ENCODE data around the gene FAM168A.

The FAM168A gene, protein sequence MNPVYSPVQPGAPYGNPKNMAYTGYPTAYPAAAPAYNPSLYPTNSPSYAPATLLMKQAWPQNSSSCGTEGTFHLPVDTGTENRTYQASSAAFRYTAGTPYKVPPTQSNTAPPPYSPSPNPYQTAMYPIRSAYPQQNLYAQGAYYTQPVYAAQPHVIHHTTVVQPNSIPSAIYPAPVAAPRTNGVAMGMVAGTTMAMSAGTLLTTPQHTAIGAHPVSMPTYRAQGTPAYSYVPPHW

GRCh38 chr11:73597956-73598718 lies at the start of gene FAM168A:
Gene FAM168A, minus strand, starts transcription at chr11:73598112. Its CDS starts 129,638 bp downstream, at chr11:73468474.
- peak; percentile 90 for DNase-seq (ENCODE audit: low read depth)

DNA sequence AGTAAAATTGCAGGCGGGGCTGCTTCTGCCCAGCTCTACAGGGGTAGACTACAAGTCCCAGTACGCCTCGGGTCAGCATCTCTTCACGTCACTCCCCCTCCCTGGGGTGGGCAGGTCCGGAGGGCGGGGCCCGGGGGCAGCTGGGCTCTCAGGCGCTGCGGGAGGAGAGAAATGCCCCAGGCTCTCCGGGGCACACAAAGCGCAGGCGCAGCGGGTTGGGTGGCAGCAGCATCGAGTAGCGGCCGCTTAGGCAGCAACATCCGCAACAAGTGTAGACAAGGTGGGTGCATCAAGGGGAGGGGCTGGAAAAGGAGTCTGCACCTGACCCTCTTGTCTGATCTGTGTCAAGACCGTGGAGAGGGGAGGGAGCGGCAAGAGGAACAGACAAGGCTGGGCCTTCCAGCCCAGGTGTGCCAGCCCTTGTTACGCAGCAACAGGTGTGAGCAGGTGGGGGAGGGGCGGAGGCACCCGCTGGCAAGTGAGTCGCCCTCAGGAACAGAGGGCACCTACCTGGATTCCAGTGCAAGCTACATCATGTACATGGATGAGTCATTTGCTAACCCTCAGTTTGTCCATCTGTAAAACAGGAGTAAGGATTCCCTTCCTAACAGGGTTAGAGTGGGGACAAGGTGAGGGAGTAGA lies 49.7 kb upstream of the FAM168A start:
- peak; percentile 90 for DNase-seq (ENCODE audit: low read depth)

DNA sequence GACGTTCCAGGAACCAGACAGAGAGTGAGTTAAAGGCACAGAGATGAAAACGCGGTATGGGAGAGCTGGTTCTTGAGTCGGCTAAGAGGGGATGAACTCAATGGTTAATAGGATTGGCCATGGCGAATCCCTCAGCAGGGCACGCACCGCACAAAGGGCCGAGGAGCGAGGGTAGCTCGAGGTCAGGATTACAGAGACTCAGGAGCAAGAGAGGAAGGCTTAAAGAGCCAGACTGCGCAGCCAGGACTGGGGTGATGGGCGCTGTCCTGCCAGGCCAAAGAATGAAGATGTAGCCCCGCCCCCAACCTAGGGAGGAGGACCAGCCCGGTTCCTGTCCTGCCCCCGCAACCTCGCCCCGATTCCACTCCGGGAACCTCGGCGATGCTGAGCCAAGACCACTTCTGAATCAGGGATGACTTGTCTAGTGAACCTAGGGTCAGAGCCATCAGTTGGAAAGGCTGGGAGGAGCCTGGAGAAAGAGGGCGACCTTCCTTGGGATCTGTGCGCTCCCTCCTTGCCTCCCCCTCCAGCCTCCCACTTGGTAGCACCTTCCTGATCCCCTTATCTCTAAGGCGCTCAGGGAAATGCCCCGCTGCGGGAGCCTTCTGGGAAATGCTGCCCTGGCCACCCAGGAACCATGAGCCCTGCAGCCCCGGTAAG lies 48.2 kb upstream of the FAM168A start, which contains the start of gene PLEKHB1:
Gene PLEKHB1 (plus strand): TSS at position 610 of the 660 bp plus-strand sequence. CDS start 28 bp downstream, at position 638.
- no peak for DNase-seq (ENCODE audit: low read depth)

DNA sequence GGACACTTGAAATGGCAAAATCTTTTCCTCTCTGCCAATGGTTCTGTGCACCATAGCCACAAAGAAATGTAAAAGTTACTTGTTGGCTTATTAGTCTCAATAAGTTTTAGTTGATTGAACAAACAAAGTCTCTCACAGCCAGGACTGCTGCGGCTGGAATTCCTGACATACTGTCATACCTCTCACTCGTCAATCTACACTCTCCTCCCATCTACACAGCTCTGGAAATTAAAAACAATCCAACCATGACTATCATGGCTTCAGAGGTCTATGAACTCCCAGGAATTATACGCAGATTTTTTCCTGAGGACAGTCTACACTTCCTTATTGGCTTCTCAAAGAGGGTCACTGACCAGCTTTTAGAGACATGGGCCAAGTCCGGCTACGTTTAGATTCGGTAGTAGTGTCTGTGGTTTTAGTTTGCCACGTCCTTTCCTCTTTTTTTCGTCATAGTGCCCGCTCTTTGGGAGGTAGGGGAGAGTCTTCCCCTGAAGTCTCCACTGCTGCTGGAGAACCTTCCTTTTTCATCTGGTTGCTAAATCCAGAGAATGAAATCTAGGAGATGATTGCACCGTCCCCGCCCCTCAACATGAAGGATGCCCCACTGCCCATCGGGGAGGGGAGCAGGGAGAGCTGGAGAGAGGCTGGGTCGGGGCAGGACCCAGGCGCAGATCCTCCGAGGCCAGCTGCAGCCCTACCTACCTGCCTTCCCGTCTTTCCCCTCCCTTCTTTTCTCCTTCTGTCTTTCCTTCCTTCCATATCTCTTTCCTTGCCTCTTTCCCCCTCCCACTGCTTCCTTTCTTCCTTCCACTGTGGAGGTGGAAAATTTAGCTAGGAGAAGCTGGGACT lies 47.4 kb upstream of the FAM168A start:
- DNase-seq (ENCODE audit: low read depth), result no peak

GRCh38 chr11:73641668-73642067 lies 43.8 kb upstream of the FAM168A start:
- no peak for DNase-seq (ENCODE audit: low read depth)

GRCh38 chr11:73640592-73640991 lies 42.7 kb upstream of the FAM168A start:
- no peak for DNase-seq (ENCODE audit: low read depth)

DNA sequence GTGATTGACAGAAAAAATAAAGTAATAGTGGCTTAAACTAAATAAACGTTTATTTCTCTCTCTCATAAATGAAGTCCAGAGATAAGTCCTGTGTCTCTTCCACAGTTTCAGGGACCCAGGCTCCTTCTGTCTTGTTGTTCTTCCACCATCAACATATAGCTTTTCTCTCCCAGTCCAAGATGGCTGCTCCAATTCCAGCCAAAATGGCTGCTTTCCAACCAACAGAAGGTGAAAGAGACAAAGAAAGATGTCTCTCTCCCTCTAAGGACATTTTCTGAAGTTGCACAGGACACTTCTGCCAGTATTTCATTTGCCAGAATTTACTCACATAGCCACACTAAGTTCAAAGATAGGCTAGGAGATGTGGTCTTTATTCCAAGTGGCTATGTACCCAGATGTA lies 39.1 kb upstream of the FAM168A start:
- no peak for DNase-seq (ENCODE audit: low read depth)

DNA sequence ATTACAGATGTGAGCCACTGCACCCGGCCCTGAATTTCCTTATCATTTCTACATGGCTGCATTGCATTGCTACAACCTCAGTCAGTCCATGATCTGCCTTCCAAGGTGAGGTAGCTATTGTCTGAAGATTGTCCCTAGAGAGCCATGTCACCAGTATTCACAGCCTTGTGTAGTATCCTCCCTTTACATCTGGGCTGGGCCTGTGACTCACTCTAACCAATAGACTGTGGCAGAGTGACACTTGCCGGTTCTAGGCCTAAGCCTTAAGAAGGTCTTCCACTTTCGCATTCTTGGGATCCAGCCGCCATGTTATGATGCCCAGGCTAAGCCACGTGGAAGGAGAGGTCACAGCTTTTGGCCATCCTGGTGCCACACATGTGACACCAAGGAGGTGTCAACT lies 38.3 kb upstream of the FAM168A start:
- DNase-seq (ENCODE audit: low read depth), result no peak

DNA sequence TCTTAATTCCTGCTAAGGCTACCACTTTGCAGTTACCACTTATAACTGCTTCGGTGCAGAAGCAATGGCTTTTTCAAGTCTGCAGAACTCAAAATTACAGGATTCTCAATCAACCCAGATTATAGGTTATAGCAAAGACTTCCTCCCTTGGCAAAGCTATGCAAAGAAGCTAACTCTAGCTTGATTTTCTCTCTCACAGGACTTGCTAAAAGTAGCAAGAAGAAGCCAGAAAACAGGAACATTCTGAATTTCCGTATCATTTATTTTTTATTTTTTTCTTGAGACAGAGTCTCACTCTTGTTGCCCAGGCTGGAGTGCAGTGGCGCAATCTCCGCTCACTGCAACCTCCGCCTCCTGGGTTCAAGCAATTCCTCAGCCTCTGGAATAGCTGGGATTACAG lies 37.8 kb upstream of the FAM168A start:
- DNase-seq (ENCODE audit: low read depth), result no peak

DNA sequence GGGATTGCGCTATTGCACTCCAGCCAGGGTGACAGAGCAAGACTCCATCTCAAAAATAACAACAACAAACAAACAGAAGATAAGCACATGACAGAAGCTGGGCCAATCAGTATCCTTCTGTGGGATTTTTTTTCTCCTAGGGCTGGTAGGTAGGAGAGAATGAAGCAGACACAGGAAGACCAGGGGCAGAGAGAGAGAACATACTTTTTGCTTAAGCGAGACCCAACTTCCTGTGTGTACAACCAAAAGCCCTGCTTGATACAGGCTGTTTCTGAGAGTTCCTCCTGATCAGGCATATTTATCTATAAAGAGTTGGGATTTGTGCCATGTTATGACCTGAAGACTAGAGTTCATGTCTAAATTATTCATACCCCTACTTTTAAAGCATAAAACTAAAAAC lies 36.1 kb upstream of the FAM168A start:
- DNase-seq (ENCODE audit: low read depth), result no peak

GRCh38 chr11:73632996-73633395 lies 35.1 kb upstream of the FAM168A start:
- no peak for DNase-seq (ENCODE audit: low read depth)

GRCh38 chr11:73629907-73630306 lies 32.0 kb upstream of the FAM168A start:
- DNase-seq (ENCODE audit: low read depth), result no peak

- DNase-seq (ENCODE audit: low read depth), result peak; percentile 39
These were observed 27.9 kb upstream of the FAM168A start for GRCh38 chr11:73625696-73626318.

- DNase-seq (ENCODE audit: low read depth), result no peak
These were observed 25.8 kb upstream of the FAM168A start for GRCh38 chr11:73623686-73624085.

DNA sequence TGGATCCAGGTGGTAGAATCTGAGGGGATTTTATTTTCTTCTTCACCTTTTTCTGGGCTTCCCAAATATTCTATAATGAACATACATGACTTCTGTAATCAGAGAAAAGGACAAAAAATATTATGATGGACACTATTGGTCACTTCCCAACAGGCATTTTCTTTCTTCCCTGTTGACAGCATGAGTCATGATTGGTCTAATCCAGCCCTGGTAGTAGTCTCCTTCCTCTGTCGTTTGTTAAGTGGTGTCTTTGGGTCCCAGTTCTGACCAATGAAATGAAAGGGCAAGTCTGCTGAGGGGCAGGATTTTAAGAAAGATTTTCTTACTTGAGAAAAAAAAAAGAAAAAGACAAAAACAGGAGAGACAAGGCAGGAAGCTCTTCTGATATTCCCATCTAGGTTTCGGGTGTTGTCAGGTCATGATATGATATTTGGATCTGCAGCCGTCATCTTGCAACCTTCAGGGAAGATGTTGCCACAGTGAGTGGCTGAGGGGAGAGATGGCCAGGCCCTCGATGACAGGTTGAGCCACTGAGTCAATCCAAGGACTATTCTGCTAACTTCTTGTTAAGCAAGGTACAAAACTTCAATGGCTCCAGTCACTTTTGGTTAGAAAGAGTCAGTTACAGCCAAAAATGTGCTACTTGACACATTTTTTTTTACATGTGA lies 25.1 kb upstream of the FAM168A start:
- no peak for DNase-seq (ENCODE audit: low read depth)

DNA sequence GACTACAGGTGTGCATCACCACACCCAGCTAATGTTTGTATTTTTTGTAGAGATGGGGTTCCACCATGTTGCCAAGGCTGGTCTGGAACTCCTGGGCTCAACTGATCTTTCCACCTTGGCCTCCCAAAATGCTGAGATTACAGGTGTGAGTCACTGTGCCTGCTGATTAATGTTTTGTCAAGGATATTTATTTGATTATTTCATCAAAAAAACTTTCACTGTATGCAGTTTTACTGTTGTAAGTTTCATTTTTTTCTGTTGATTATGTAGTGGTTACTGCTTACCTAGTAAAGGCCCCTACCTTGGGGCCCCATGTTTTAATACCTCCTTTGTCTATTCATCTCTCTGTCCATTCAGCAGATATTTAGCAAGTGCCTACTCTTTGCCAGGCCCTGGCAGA lies 16.7 kb upstream of the FAM168A start:
- no peak for DNase-seq (ENCODE audit: low read depth)

- no peak for DNase-seq (ENCODE audit: low read depth)
These were observed 14.8 kb upstream of the FAM168A start for GRCh38 chr11:73612601-73613140.

DNA sequence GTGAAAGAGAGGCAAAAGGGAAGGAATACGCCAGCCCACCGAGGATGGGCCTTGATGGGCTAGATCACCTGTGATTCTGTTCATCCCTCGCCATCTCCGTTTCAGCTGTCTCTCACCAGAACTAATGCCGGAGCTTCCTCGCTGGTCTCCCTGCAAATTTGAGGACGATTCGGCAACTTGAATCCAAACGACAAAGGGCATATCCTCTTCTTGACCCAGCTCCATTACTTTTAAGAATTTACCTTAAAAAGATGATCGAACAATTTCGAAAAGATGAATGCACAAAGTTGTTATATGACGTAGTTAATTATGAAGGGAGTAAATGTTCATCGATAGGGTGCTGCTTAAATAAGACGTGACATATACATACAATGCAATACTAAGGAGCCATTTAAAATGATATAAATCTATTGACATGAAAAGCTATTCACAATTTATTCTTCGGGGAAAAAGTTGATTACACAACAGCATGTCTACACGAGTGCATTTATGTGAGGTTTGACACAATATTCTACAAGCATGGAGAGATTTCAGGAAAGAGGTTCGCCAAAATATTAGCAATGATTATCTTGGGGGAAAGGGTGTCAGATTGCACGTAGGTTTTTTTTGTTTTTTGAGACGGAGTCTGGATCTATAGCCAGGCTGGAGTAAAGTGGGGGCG lies 937 bp upstream of the FAM168A start:
- DNase-seq (ENCODE audit: low read depth), result no peak

DNA sequence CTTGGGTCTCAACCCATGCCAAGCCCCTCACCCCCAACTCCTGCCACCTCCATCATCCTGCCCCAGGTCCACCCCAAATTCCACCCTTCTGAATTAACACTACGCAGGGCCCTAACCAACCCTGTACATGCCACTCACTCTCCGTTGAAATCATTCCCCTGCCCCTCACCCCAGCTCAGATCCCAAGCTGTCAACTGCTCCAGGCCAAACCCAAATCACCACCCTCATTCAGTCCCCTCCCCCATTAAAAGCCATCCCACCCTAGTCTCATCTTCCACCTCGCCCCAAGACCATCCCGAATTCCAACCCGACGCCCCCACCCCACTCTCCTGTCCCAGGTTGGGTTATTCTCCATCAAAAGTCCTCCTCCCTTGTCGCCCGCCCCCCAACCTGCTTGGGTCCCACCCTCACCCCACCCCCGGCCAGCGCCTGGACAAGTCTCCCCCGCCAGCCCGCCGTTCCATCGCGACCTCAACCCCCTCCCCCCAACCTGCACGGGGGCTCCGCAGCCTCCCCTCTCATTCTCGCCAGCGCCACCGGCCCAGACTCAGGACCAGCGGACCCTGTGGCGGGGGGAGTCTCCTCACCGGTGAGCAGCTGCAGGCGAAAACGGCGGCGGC lies 466 bp downstream of the FAM168A start:
- DNase-seq (ENCODE audit: low read depth), result no peak
